Endothelial cell of umbilical vein (primary cell): Measurements from ENCODE around the gene CHMP6.

Experiments used
- EZH2 ChIP-seq: IDR thresholded peaks from 2 replicates; pipeline ENCODE4 v1.6.1; 2012; ENCODE audit warnings: borderline replicate concordance, low read depth, mild to moderate bottlenecking, moderate library complexity, low read length, inconsistent platforms; ENCODE audit not compliant: severe bottlenecking
- FOS ChIP-seq: IDR thresholded peaks from 2 replicates; pipeline ENCODE4 v1.6.1; 2011; ENCODE audit warnings: mild to moderate bottlenecking, low read length, moderate library complexity, borderline replicate concordance; ENCODE audit not compliant: insufficient read depth
- GATA2 ChIP-seq: IDR thresholded peaks from 2 replicates; pipeline ENCODE4 v1.7.0; 2011; ENCODE audit warnings: low read depth, mild to moderate bottlenecking, moderate library complexity, mixed read lengths, low read length; ENCODE audit not compliant: insufficient read length, insufficient read depth
- JUN ChIP-seq: IDR thresholded peaks from 2 replicates; pipeline ENCODE4 v1.6.1; 2011; ENCODE audit warnings: borderline replicate concordance, low read depth; ENCODE audit not compliant: insufficient read length, insufficient read depth
- MYC ChIP-seq: IDR thresholded peaks from one replicate; pipeline ENCODE4 v1.6.1; 2011; ENCODE audit warnings: mild to moderate bottlenecking, low read depth, low read length
- POLR2A ChIP-seq: IDR thresholded peaks from 2 replicates; pipeline ENCODE4 v1.6.1; 2012; ENCODE audit warnings: low read depth, mild to moderate bottlenecking, control low read depth, low read length
- POLR2AphosphoS5 ChIP-seq: IDR thresholded peaks from 2 replicates; pipeline ENCODE4 v1.6.1; 2012; ENCODE audit warnings: low read depth, mild to moderate bottlenecking, control low read depth, low read length, moderate library complexity; ENCODE audit not compliant: insufficient read depth
- TF ChIP-seq, protein P1 (sequence below), 2 donors: IDR thresholded peaks; 1 replicate in 1 of 2; 2 replicates in 1 of 2; pipeline ENCODE4 v1.5.1; 2011; ENCODE audit warnings: low read length in 2 of 2, mild to moderate bottlenecking in 2 of 2, moderate library complexity in 2 of 2, control low read depth in 1 of 2, inconsistent platforms in 1 of 2, low read depth in 1 of 2; ENCODE audit not compliant: insufficient read depth in 1 of 2; ENCODE audit errors: extremely low read depth in 1 of 2
- TF ChIP-seq, protein P2 (sequence below): IDR thresholded peaks from 2 replicates; pipeline ENCODE4 v1.6.1; 2011; ENCODE audit not compliant: insufficient read depth, insufficient read length

DNA sequence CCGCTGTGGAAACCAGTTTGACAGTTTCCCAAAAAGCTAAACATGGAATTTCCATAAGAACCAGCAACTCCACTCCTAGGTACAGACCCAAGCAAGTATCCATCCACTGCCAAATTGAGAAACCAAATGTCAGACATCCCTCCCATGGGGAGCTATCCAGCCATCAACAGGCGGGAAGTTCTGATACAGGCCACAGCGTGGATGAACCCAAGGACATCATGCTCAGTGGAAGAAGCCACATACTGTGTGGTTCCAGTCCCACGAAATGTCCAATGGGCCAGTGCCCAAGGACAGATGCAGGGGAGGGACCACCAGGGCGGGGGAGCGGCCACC, 30.7 kb downstream of the CHMP6 start:
- TF ChIP-seq, protein P1, sequence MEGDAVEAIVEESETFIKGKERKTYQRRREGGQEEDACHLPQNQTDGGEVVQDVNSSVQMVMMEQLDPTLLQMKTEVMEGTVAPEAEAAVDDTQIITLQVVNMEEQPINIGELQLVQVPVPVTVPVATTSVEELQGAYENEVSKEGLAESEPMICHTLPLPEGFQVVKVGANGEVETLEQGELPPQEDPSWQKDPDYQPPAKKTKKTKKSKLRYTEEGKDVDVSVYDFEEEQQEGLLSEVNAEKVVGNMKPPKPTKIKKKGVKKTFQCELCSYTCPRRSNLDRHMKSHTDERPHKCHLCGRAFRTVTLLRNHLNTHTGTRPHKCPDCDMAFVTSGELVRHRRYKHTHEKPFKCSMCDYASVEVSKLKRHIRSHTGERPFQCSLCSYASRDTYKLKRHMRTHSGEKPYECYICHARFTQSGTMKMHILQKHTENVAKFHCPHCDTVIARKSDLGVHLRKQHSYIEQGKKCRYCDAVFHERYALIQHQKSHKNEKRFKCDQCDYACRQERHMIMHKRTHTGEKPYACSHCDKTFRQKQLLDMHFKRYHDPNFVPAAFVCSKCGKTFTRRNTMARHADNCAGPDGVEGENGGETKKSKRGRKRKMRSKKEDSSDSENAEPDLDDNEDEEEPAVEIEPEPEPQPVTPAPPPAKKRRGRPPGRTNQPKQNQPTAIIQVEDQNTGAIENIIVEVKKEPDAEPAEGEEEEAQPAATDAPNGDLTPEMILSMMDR (IDR thresholded peaks at IDR 0.05; ENCODE audit: extremely low read depth in 1 of 2, insufficient read depth in 1 of 2, low read depth in 1 of 2, low read length in 2 of 2): no peak
- TF ChIP-seq POLR2A (no peak), EZH2 (no peak), POLR2AphosphoS5 (no peak), FOS (no peak), JUN (no peak), MYC (no peak), GATA2 (no peak)
- TF ChIP-seq, protein P2, sequence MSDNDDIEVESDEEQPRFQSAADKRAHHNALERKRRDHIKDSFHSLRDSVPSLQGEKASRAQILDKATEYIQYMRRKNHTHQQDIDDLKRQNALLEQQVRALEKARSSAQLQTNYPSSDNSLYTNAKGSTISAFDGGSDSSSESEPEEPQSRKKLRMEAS: no peak
